ENCODE data around the gene ATP6V1G1. TPM values are rescaled to one million over a fixed set of nuclear protein-coding genes. Genes with fewer than 3 reads are reported as not detected.

Gene ATP6V1G1
- total RNA-seq, 1 experiment from 2014 or later = 119 TPM

- 0 out of 4 replicates have a peak, but pooled peaks cover 0 to 2% of the 10 kb centered on the region in 2 experiments for H3K4me1 Mint-ChIP-seq
- H3K4me3 Mint-ChIP-seq = no peak overlapping the region
- no peaks in the 10 kb centered on the region for H3K9me3 ChIP-seq (ENCODE audit: control insufficient read depth, low read depth, low read length)
- no peaks in the 10 kb centered on the region for H3K4me1 ChIP-seq (ENCODE audit: insufficient read depth, low read length)
- no peak overlapping the region for H3K4ac ChIP-seq (ENCODE audit: low read depth, low read length)
- H3K36me3 Mint-ChIP-seq (ENCODE audit: insufficient read depth in 1 of 3, low read depth in 3 of 3) = peaks cover 4 to 8% (median 8%) of the 10 kb centered on the region in 3 experiments; a peak in 6 of 7 replicates
- H3K23me2 ChIP-seq (ENCODE audit: insufficient read length, low read depth, low read length, poor library complexity, severe bottlenecking) = peaks cover 5% of the 10 kb centered on the region
- no peaks in the 10 kb centered on the region for H3K79me1 ChIP-seq (ENCODE audit: insufficient read depth, low read depth, low read length, poor library complexity, severe bottlenecking)
- no peak for DNase-seq
- no peak overlapping the region for H3K18ac ChIP-seq (ENCODE audit: insufficient read length, low read depth, low read length)
- H3K56ac ChIP-seq (ENCODE audit: insufficient read length, low read depth, low read length) = no peak overlapping the region
- no peak overlapping the region for H2BK15ac ChIP-seq (ENCODE audit: low read depth, low read length)
- no peak overlapping the region for H2BK120ac ChIP-seq (ENCODE audit: low read depth, low read length, poor library complexity, severe bottlenecking)
- no peak overlapping the region for H3K23ac ChIP-seq (ENCODE audit: insufficient read length, low read depth, low read length)
- peaks cover 21% of the 10 kb centered on the region for H3K27me3 Mint-ChIP-seq (ENCODE audit: low read depth)
- no peak overlapping the region for H2AK5ac ChIP-seq (ENCODE audit: insufficient read length, low read length)
- no peak overlapping the region for H3K27ac Mint-ChIP-seq
- no peak overlapping the region for H4K5ac ChIP-seq (ENCODE audit: insufficient read length, low read depth, low read length)
- no peak overlapping the region for H3T11ph ChIP-seq (ENCODE audit: low read length)
- H3K9me3 Mint-ChIP-seq = peaks cover 5 to 9% of the 10 kb centered on the region in 2 experiments
- H3K9ac ChIP-seq (ENCODE audit: extremely low read depth, insufficient read length, low read length) = no peak overlapping the region
- no peak overlapping the region for H3K27ac ChIP-seq (ENCODE audit: insufficient read length, low read depth, low read length)
- no peak overlapping the region for H2BK12ac ChIP-seq (ENCODE audit: insufficient read length, low read depth, low read length)
- TF ChIP-seq CTCF (conservative IDR thresholded peaks at IDR 0.05) = no peak
- H3K4me2 ChIP-seq (ENCODE audit: insufficient read depth, insufficient read length, low read length) = no peak overlapping the region
- no peaks in the 10 kb centered on the region for H3K27me3 ChIP-seq (ENCODE audit: insufficient read depth, low read length)
- no peak overlapping the region for H4K8ac ChIP-seq (replicated peaks; ENCODE audit: insufficient read length, low read depth, low read length)
- H2BK20ac ChIP-seq (ENCODE audit: low read depth, low read length, poor library complexity, severe bottlenecking) = no peak overlapping the region
- H3K14ac ChIP-seq (ENCODE audit: insufficient read depth, low read length) = no peak overlapping the region
- no peak overlapping the region for H2AFZ ChIP-seq (ENCODE audit: low read length)
- H2BK5ac ChIP-seq (ENCODE audit: insufficient read length, low read length) = no peak overlapping the region
- H3K79me2 ChIP-seq (ENCODE audit: insufficient read depth, low read length) = no peaks in the 10 kb centered on the region
- no peaks in the 10 kb centered on the region for H4K20me1 ChIP-seq (ENCODE audit: control insufficient read depth, insufficient read depth, insufficient read length)
- H4K91ac ChIP-seq (ENCODE audit: insufficient read length, low read depth, low read length) = no peak overlapping the region
These were observed 19.1 kb downstream of the ATP6V1G1 start for GRCh38 chr9:114606597-114607207.
